Measurements from ENCODE around the gene PPM1J.

Gene PPM1J

GRCh38 chr1:112686417-112686816 is 28.7 kb downstream of the PPM1J start:
- no peak for DNase-seq

- no peak for DNase-seq
Observed at GRCh38 chr1:112685913-112686312, 29.2 kb downstream of the PPM1J start.

- no peak for DNase-seq
Observed at GRCh38 chr1:112678605-112679004, 36.5 kb downstream of the PPM1J start.

GRCh38 chr1:112677501-112677900 is 37.6 kb downstream of the PPM1J start:
- DNase-seq = no peak

- no peak for DNase-seq
Observed at GRCh38 chr1:112676543-112676942, 38.6 kb downstream of the PPM1J start.

GRCh38 chr1:112675728-112676381 is 39.3 kb downstream of the PPM1J start:
- no peak for DNase-seq

- peak; percentile 21 to 37 for DNase-seq
Observed at GRCh38 chr1:112674986-112675727, 40.0 kb downstream of the PPM1J start.

GRCh38 chr1:112674440-112674985 is 40.6 kb downstream of the PPM1J start, which contains the start of gene MOV10:
MOV10 (plus strand) TSS chr1:112674659; CDS start chr1:112674913, 254 bp downstream.
- DNase-seq = peak; percentile 50 to 65

GRCh38 chr1:112673592-112674439 is 41.3 kb downstream of the PPM1J start:
- peak in 1 of 2 donors; percentile 43 for DNase-seq

GRCh38 chr1:112672842-112673241 is 42.3 kb downstream of the PPM1J start:
- DNase-seq = no peak

- no peak for DNase-seq
Observed at GRCh38 chr1:112672009-112672408, 43.1 kb downstream of the PPM1J start.

GRCh38 chr1:112666946-112667345 is 48.2 kb downstream of the PPM1J start:
- DNase-seq = no peak

- no peak for DNase-seq
Observed at GRCh38 chr1:112665857-112666256, 49.3 kb downstream of the PPM1J start.

All from CD4-positive, alpha-beta T cell treated with Interleukin-1 beta for 1 hour (primary cell).